Daoy (cell line): ENCODE measurements around the gene PLP1. TPM values are rescaled to one million over a fixed set of nuclear protein-coding genes. Genes with fewer than 3 reads are reported as not detected.
A peak's percentile ranks its signal among the peaks of the same experiment; 100 is the strongest.
"Not testable (repeated sequence)": the region's sequence is repeated elsewhere in the genome, so short reads cannot be mapped to it uniquely, and the experiment has no call there.

Experiments
- DNase-seq: peaks from one replicate; pipeline ENCODE4 v3.0.0-alpha.2; 2015; ENCODE audit warnings: low read depth
- total RNA-seq: library from RNA; depleted of rRNA; stranded (reverse); fragments of >200 nt; shearing (Covaris generic); gene quantifications from 2 replicates; pipeline ENCODE4 v1.2.3, GENCODE V29; 2014; rRNA removed

PLP1 gene, protein sequence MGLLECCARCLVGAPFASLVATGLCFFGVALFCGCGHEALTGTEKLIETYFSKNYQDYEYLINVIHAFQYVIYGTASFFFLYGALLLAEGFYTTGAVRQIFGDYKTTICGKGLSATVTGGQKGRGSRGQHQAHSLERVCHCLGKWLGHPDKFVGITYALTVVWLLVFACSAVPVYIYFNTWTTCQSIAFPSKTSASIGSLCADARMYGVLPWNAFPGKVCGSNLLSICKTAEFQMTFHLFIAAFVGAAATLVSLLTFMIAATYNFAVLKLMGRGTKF
- total RNA-seq = 2.7 TPM in 1 of 2 replicates, not detected in the other

- no peak for DNase-seq
Observed at GRCh38 chrX:103776546-103776945, at the start of gene PLP1. Gene PLP1 (plus strand): TSS chrX:103776840. CDS start chrX:103776996, 156 bp downstream.

DNA sequence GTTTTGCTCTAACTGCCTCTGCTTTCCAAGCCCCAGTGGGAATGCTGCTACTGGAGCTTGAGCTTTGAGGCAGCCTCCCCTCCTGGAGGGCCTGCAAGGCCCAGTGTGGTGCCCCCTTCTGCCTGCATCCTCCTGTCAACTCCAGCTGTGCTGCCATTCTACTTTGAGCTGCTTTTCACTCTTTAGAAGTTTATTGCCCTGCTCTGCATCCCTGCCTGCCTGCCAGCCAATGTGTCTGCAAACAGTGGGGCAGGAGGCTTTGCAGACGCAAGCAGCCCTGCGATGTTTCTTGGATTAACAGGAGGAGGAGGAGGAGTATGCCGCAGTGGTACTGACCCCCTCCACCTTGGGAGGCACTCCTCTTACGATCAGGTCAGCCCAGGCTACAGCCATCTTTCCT lies 49.5 kb upstream of the PLP1 start:
- no peak for DNase-seq

GRCh38 chrX:103729015-103729414 lies 47.6 kb upstream of the PLP1 start:
- no peak for DNase-seq

GRCh38 chrX:103730147-103730795 lies 46.4 kb upstream of the PLP1 start:
- DNase-seq = peak; percentile 32

GRCh38 chrX:103730796-103731493 lies 45.7 kb upstream of the PLP1 start:
- peak; percentile 56 for DNase-seq

DNA sequence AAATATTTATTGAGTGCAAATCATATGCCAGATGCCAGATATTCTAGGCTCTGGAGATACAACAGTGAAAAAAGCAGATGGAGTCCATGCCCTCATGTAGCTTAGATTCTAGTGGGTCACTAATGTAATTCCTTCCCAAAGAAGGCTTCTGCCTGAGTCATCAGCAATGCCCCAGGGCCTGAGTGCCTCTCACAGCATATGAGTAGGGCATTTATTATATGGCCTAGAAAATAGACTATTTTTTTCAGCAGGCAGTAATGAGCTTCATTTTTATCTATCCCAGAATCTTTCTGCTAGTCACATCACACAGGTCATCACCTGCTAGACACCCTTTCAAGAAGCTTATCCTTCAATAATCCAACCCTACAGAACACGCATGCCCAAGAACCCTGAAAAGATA lies 43.6 kb upstream of the PLP1 start:
- DNase-seq = no peak

DNA sequence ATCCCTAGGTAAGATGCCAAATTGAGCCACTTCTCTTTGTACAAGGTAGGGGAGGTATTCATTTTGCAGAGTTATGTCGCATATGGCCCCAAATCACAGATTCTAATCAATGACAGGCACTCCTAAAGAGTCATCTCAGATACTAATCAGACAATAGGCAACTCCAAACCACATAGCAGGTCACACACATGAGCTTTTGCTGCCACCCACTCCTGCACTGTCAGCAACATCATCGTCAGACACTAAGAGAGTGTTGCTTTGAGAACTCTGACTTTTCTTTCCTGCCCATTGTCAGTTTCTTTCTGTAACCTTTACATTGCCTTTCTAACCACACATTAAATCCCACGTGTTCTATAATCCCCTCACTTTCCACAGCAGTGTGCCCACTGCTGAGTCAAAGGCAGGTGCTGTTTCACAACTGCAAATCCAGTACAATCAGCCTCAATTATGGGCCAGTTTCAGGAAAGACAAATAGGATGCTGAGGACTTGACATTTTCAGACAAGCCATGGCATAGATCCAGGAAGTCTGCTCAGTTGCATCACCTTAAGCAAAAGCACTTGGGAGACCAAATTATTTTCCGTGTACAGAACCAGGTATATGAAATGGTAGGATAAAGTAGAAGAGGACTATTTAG lies 42.4 kb upstream of the PLP1 start:
- DNase-seq = no peak

DNA sequence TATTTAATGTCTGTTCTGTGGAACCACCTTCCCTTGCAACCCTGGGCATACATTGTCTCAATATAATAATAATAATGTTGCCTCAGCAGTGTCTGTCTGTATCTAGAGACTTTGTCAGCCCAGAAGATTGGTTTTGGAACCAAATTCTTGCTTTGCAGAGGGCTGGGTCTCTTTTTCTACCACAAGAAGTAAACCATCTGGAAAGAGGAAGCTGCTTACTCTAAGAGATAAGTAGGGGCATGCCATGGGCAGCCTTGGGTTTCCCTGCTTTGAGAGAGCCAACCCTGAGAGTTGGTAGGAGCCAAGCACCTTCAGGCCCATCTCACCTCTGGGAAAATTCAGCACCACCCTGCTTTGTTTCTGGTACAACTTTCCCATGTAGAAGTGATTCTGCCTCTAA lies 38.9 kb upstream of the PLP1 start:
- DNase-seq = no peak

DNA sequence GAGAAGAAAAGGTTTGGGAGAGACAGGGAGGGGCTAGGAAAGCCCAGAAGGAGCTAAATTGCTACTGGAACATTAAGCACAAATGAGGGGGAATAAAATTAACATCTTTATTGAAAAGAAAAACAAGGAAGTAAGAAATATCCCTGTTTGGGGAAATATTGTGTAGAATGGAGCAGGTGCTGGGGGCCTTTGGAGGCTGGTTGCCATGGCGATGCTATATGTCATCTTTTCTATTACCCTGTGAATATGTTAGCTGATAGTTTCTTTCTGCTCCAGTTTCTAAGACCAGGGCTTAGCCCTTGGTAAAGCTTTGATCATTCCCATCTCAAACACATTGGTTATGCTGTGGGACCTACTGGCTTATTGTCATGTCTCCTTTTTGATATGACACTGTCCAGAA lies 37.2 kb upstream of the PLP1 start:
- no peak for DNase-seq

DNA sequence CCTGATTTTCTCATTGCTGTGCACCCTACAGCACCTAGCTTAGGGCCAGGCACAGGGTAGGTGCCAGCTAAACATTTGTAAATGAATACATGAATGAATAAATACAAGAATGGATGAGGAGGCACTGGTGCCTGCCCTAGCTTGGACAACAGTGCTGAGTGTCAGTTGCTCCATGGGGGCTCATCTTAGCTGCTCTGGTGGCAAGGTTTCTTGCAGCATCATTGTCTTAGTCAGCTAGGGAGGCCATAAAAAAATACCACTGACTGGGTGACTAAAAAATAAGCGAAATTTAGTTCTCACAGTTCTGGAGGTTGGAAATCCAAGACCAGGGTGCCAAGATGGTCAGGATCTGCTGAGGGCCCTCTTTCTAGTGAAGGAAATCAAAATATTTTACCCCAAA lies 34.8 kb upstream of the PLP1 start:
- DNase-seq = no peak

- no peak for DNase-seq
Observed at GRCh38 chrX:103742339-103742738, 34.3 kb upstream of the PLP1 start.

GRCh38 chrX:103747163-103747562 lies 29.5 kb upstream of the PLP1 start:
- no peak for DNase-seq

DNA sequence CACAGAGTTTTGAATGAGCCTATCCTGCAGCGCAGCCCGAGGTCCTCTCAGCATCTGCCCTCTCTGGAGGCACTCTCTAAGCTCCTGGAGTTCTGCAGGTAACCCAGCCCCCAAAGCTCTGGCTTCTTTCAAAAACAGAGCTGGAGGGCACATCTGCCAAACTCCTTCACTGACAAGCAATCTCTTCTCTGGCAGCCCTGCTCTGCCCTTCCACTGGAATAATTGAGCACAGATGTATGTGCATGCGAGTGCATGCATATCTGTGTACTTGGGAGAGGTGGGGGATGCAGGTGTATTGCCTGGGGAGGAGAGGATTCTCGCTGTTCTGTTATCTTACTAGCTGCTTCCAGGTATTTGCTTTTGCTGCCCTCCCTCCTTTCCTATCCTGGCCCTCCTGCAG lies 22.2 kb upstream of the PLP1 start:
- no peak for DNase-seq

GRCh38 chrX:103756736-103757135 lies 19.9 kb upstream of the PLP1 start:
- no peak for DNase-seq

- DNase-seq = no peak
Observed at GRCh38 chrX:103758555-103758954, 18.1 kb upstream of the PLP1 start.

- not testable (repeated sequence) for DNase-seq
Observed at GRCh38 chrX:103763541-103763940, 13.1 kb upstream of the PLP1 start.

- DNase-seq = not testable (repeated sequence)
Observed at GRCh38 chrX:103766813-103767555, 9.7 kb upstream of the PLP1 start.

GRCh38 chrX:103773445-103773844 lies 3.2 kb upstream of the PLP1 start:
- DNase-seq = no peak

GRCh38 chrX:103774070-103774642 lies 2.5 kb upstream of the PLP1 start:
- peak; percentile 31 for DNase-seq

GRCh38 chrX:103779141-103779789 lies 2.6 kb downstream of the PLP1 start:
- peak; percentile 10 for DNase-seq
